Posterior cingulate gyrus (tissue), 11 donors: ENCODE data around the gene IFIT3.
"Not testable (repeated sequence)": the region's sequence is repeated elsewhere in the genome, so short reads cannot be mapped to it uniquely, and the experiment has no call there.

Experiments used
- DNase-seq, 10 donors: peaks; one replicate each; pipeline versions ENCODE4 v3.0.0 to v3.0.0-alpha.2; 2020 to 2021; ENCODE audit warnings: mixed read lengths in 3 of 10
- intact Hi-C: fragments of 100-400 bp; cut with DNase I; formaldehyde crosslinking; loops from one replicate; pipeline ENCODE4 v1.15.1; 2023

The IFIT3 gene

DNA sequence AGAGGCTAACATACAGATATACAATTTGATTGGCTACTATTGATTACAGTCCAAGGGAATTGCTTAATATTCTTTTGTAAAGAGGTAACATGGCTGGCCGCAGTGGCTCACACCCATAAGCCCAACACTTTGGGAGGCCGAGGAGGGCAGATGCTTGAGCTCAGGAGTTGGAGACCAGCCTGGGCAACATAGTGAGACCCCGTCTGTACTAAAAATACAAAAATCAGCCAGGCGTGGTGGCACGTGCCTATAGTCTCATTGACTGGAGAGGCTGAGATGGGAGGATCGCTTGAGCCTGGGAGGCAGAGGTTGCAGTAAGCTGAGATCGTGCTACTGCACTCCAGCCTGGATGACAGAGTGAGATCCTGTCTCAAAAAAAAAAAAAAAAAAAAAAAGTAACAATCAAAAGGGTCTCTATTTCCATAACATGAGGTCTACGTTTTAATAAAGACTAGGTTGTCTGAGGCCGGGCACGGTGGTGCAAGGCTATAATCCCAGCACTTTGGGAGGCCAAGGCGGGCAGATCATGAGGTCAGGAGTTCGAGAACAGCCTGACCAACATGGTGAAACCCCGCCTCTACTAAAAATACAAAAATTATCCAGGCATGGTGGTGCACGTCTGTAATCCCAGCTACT is 3.8 kb downstream of the IFIT3 start:
- intact Hi-C loops, DNase-seq: not testable (repeated sequence)

DNA sequence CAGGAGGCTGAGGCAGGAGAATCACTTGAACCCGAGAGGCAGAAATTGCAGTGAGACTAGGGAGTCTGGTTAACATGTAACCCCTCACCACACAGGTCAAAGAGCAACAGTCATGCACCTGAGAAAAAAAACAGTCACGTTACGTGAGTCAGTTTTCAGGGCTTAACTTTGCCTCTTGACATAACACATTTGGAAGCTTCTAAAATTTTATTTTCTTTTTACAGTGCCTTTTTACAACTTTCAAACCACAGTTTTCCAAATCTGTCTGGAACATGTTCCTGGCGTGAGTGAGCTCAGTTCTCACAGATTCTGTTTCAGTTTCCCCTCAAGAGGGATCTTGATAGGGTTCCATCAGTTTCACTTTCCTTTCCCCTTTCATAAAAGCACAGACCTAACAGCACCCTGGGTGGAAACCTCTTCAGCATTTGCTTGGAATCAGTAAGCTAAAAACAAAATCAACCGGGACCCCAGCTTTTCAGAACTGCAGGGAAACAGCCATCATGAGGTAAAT is 4.4 kb downstream of the IFIT3 start:
- intact Hi-C loops: no loop called here
- DNase-seq: no peak

DNA sequence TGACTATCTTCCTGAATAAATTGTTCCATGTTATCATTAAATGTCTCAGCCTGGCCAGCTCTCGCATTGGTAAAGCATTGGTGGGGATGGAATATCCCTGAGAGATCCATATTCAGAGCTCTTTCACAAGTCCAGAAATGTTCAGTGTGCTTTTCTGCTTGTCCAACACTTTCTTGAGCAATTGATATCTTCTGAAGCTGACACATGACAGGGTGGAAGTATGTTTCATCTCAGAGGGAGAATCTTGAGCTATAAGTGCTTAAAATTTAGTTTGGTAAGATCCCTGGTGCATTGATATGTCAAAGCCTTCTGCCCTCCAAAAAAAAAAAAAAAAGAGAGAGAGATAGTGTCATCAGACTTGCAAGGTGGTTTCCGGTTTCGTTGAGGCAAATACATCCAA is 7.4 kb downstream of the IFIT3 start:
- peak in 1 of 10 donors; percentile 5 for DNase-seq
- intact Hi-C loops: loop anchor here (5.0 kb wide), 1 partner anchor 33 kb away; the partner anchor contains the start of gene IFIT2

DNA sequence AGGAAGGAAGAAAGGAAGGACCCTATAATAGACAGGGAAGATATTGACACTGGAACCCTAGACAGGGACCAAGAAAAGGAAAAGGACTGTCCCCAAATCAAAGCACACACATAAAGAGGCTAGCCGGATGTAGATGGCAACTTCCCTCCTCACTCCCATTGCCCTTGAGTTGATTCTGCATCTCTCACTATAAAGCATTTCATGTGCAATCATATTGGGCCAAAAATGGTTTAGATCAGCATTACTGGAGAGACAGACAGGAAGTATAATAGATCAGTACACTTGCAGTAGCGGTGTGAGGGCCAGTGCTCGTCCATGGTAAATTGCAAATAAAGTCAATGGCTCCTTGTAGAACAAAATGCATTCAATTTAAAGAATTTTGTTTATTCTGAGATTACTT is 8.4 kb downstream of the IFIT3 start:
- intact Hi-C loops: loop anchor here (5.0 kb wide), 1 partner anchor 34 kb away; the partner anchor contains the start of gene IFIT2

DNA sequence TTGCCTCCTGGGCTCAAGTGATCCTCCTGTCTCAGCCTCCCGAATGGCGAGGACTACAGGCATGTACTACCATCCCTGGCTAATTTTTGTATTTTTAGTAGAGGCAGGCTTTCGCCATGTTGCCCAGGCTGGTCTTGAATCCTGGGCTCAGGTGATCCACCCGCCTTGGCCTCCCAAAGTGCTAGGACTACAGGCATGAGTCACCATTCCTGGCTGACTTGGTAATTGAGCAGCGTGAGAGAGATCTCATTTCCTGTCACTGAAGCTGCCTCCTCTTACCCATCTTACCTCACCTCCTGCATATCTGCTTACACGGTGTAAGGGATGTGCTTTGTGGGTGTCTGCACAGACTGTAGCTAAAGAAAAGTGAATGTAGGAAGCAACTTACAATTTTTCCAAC is 9.7 kb downstream of the IFIT3 start:
- intact Hi-C loops: loop anchor here (5.0 kb wide), 1 partner anchor 35 kb away; the partner anchor contains the start of gene IFIT2
- DNase-seq: peak in 1 of 10 donors; percentile 57

More for the DNA sequence above, 8.4 kb downstream of the IFIT3 start:
- no peak for DNase-seq

DNA sequence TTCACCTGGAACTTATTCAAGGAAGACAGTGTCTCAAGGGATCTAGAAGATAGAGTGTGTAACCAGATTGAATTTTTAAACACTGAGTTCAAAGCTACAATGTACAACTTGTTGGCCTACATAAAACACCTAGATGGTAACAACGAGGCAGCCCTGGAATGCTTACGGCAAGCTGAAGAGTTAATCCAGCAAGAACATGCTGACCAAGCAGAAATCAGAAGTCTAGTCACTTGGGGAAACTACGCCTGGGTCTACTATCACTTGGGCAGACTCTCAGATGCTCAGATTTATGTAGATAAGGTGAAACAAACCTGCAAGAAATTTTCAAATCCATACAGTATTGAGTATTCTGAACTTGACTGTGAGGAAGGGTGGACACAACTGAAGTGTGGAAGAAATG is 10.9 kb downstream of the IFIT3 start:
- intact Hi-C loops: loop anchor here (5.0 kb wide), 1 partner anchor 36 kb away; the partner anchor contains the start of gene IFIT2
- DNase-seq: no peak

DNA sequence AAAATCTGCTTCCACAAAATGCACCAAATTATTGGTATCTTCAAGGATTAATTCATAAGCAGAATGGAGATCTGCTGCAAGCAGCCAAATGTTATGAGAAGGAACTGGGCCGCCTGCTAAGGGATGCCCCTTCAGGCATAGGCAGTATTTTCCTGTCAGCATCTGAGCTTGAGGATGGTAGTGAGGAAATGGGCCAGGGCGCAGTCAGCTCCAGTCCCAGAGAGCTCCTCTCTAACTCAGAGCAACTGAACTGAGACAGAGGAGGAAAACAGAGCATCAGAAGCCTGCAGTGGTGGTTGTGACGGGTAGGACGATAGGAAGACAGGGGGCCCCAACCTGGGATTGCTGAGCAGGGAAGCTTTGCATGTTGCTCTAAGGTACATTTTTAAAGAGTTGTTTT is 12.1 kb downstream of the IFIT3 start:
- intact Hi-C loops: loop anchor here (5.0 kb wide), 1 partner anchor 38 kb away; the partner anchor contains the start of gene IFIT2
- peak in 1 of 10 donors; percentile 69 for DNase-seq

DNA sequence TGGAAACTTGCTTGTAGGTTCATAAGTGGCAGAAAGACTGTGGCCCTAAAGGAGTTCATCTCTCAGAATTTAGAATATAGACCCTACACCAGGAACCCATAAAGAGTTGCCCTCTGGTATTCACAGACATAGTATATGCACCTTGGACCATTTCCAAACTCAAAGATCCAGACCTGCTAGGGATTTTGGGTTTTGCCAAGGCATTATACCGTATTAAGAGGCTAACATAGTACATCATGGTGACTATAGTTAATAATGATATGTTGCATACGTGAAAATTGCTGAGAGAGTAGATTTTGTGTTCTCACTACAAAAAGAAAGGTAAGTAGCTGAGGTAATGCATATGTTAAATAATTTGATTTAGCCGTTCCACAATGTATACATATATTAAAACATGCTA is 13.9 kb downstream of the IFIT3 start:
- DNase-seq: no peak

DNA sequence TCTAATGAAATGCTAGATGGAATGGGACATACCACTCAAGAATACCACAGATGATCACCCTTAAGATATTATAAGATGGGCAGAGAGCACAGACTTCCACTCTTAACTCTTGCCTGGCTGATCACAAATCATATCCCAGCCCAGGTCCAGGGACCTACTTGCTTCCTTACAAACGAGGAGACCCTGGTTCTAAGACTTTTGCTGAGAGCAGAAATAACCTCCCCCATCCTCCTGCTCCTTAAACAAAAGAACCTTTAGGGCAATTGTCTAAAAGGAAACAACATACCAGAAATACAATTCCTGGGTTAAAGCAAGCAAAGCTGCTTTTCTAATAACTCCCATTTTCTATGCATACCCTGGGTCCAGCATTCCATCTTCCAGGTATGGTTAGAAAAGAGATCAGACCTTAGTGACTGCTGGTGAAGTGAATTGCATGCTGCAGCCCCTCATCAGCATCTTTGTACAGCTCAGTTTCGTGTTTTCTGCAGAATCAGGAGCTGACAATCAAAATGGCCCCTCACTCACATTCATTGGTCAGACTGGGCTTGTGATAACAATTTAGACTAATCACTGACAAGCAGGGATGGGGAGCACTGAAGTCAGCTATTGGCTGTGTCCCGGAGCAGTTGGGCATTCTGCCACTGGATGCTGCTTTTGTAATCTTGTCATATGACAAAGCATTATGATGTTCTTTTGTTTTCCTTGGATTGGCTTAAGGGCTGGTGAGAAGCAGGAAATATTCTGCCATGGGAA is 14.6 kb downstream of the IFIT3 start:
- intact Hi-C loops: no loop called here
- peak; percentile 77 to 98 (median 87) for DNase-seq

More for the DNA sequence above, 13.9 kb downstream of the IFIT3 start:
- intact Hi-C loops: no loop called here

DNA sequence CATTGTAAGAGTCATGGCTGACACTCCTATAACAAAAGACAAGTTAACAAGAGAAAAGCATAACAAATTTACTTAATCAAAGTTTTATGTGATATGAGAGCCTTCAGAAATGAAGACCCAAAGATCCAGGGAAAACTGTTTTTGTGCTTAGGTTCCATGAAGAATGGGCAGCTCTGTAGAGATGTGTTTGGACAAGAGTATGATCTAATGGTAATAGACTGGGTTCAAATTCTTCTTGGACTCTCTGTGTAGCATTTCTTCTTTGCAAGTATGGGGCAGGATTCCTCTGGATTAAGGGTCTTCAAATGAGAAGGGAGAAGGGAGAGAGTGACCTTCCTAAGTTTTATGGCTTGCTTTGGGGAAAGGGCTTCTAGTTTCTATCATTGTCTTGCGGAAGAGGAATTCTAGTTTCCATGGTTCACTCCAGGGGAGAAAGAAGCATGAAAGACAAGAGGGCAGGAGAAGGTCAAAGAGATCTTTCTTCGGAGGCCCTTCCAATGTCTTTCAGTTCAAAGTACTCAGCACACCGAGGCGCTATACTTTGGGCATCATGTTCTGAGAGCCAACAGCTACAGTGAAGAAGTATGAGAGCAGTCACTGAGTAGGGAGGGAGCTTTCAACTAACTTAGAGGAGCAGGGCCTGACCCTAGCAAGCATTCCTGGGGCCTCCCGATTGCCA is 15.4 kb downstream of the IFIT3 start:
- DNase-seq: peak in 1 of 10 donors; percentile 30
- intact Hi-C loops: no loop called here

DNA sequence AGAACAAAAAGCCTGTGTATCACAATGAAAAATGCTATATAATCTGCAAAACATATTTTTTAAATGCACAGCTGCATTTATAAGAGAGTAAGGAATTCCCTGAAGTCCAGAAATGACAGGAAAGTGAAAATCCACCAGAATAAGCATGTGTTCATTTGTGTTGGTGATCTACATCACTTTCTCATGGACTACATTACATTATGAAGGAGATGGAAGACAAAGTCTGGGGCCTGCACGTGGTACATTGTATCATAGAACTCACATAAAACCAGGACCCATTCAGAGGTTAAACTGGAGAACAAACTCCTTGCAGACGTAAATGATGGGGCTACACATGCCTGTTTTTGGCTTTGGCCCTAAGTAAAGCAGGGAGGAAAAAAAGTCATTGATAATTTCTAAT is 16.4 kb downstream of the IFIT3 start:
- intact Hi-C loops: no loop called here
- no peak for DNase-seq

DNA sequence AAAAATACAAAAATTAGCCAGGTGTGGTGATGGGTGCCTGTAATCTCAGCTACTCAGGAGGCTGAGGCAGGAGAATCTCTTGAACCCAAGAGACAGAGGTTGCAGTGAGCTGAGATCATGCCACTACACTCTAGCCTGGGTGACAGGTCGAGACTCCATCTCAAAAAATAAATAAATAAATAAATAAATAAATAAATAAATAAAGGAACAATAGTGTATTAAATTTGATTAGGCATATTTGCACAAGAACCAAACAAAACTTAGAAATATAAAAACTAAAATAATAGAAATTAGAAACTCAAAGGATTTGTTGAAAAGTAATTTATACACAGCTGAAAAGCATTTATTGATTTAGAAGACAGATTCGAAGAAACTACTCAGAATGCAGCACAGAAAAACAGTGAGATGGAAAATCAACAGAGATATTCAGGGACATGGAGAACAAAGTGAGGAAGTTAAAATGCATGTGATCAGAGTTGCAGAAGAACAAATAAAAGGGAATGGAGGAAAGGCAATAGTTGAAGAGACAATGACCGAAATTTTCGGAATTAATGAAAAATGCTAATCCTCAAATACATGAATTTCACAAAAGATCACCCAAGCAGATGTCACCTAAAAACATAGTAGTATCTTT is 17.7 kb downstream of the IFIT3 start:
- intact Hi-C loops: no loop called here
- no peak for DNase-seq

DNA sequence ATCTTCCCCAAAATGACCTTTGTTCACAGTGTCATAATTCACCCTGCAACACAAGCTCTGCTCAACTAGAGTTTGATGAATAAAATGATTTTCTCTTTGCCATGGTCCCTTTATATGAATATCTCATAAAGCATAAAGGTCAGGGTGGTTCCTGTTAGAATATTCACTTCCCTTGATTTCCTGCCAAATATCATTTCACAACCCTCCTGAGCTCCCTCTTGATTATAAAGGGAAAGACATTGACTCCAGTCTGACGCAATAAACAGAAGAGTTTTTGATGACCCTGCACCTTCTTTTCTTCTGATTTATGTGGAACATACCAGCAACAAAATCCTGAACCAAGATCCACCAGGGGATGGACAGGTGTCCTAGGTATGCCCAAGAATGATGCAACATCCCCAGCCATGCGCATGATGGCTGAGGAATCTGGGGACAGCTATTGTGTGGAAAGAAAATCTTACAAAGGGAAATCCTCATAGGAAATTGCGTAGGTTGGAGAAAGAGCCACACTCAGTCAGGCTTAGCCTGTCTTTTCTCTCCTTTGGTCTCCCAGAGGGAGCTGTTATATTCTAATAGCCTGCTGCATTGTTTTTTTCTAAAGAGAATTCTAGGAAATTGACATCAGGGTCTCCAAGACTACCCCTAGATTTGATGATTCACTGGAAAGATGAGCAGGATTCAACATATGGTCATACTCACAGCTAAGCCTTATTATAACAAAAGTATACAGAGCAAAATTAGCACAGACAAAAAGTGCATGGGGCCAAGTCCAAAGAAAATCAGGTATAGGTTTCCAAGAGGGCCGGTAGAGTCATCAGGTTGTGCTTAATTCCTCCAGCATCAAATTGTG is 18.8 kb downstream of the IFIT3 start:
- intact Hi-C loops: no loop called here
- DNase-seq: peak in 1 of 10 donors; percentile 14

DNA sequence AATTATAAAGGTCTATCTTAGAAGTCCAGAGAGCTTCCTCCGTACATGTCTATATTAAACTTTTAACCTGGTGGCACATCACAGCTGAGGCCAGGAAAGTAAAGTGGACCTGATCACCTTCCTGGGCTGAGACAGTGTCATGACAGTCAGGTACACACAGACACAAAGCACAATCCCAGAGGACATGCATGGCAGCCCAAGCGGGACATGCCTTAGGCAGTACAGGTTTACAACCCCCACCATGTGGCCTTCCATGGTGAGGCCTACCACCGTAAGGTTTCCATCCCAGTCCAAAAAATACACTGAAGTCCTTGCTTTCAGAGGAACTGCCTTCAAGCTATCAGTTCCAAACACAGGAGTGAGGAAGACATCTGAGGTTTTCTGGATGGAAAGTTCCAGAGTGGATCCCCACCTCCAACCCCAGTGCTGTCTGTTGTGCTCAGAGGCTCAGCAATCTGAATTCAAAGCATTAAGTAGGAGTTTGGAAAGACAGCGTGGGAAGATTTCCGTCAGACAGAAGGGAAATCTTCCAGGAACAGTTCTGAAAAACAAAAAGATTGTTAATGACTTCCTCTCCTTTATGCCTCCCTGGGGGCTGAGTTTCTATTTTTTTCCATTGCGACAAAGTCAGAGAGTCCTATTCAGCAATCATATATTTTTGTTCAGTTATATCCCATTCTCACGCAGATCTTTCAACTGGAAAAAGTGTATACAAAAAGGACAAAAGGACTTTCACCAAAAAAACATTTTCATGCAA is 20.1 kb downstream of the IFIT3 start:
- intact Hi-C loops: no loop called here

DNA sequence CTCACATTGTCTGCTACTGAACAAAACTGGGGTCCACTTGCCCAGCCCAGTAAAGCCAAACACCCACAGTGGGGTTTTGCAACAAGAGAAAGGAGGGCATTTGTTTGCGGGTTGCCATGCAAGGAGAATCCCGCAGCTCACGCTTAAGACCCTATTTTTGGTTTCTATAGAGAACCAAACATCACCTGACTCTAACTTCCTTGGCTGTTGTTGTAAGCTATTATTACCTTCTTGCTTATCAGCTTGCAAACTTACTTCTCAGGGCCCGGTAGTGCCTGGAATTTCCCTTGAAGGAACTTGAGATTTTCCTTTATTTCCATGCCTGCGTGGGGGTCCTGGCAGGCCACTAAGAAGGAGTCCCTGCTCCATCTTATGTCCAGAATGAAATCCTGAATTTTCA is 20.7 kb downstream of the IFIT3 start:
- DNase-seq: no peak
- intact Hi-C loops: no loop called here

More for the DNA sequence above, 20.1 kb downstream of the IFIT3 start:
- DNase-seq: no peak

DNA sequence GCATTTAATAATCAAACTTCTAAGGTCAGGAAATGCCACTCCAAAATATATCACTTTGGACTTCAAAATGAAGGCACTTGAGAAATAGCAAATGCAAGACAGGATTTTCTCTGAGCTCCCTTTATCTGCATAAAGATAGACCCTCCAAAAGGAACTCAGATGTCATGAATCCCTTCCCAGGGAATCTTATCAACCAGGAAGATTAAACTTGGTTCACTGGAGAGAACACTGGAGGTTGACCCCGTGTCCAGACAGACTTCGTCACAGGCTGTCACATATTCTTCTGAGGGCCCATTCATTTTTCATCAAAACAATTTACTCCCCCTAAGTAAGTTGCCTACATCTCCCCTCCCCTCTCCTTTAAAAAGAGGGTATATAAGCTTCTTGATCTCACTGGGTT is 21.2 kb downstream of the IFIT3 start:
- no peak for DNase-seq
- intact Hi-C loops: no loop called here

DNA sequence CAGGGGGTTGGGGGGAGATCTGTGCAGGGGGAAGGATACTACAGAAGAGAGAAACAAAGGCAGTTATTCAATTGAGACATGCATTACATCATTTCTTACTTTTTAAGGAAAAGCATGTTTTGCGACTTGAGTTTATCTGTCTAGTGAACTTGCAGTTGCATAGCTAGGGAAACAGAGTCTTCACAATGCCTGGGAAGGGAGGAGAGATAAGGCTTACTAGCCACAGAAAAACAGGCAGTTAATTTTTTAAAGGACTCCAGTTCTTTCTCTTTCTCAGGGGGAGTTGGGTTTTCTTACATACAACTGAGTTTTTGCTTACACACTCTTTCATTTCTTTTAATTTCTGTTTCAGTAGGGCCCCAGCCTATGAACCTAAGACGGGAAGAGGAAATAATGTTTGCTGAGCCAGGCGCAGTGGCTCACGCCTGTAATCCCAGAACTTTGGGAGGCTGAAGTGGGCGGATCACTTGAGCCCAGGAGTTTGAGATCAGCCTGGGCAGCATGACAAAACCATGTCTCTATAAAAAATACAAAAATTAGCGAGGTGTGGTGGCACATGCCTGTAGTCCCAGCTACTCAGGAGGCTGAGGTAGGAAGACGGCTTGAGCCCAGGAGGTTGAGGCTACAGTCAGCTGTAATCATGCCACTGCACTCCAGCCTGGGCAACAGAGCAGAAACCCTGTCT is 23.0 kb downstream of the IFIT3 start:
- intact Hi-C loops: not testable (repeated sequence)
- peak in 2 of 10 donors; percentile 54 to 81 for DNase-seq

DNA sequence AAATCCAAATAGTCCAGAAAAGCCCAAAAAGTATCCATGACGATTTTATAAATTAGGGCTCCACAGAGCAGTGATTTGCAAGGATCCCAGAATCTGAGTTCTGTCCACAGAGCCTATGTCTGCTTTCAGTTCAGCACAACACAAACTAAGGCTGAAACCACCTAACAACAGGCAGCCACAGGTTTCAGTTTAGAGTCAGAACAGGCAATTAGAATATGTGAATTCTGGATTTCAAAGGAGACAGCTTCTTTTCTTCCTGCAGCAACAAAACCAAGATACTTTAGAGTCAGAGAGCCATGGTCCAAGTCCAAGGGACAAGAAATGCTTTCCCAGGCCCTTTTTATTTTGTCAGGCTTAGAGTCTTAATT is 23.6 kb downstream of the IFIT3 start:
- no peak for DNase-seq
- intact Hi-C loops: no loop called here
